ENCODE results near the gene MINDY4B.

GRCh38 chr3:150898046-150898754 lies 7.0 kb downstream of the MINDY4B start:
- no peak for TF ChIP-seq MAX (IDR thresholded peaks at IDR 0.05)
- TF ChIP-seq POLR2A (IDR thresholded peaks at IDR 0.05; ENCODE audit: control extremely low read depth in 1 of 2, low read depth in 2 of 2, low read length in 2 of 2): no peak
- TF ChIP-seq SP1 (IDR thresholded peaks at IDR 0.05; ENCODE audit: low read depth, low read length): no peak
- no peak for TF ChIP-seq CTCF (IDR thresholded peaks at IDR 0.05; ENCODE audit: control extremely low read depth in 1 of 3, insufficient read depth in 1 of 3, low read depth in 1 of 3, low read length in 3 of 3)
- no peak for TF ChIP-seq EP300 (IDR thresholded peaks at IDR 0.05; ENCODE audit: borderline replicate concordance in 1 of 2, low read depth in 2 of 2, low read length in 2 of 2)
- TF ChIP-seq ZNF274 (IDR thresholded peaks at IDR 0.05; ENCODE audit: borderline replicate concordance, extremely low read depth, low read length): no peak
- TF ChIP-seq TAF1 (IDR thresholded peaks at IDR 0.05; ENCODE audit: low read depth, low read length): no peak
- TF ChIP-seq RXRA (IDR thresholded peaks at IDR 0.05; ENCODE audit: insufficient read depth, low read depth, low read length): no peak
- no peak for TF ChIP-seq NRF1 (IDR thresholded peaks at IDR 0.05; ENCODE audit: low read depth, low read length)
- TF ChIP-seq HDAC2 (IDR thresholded peaks at IDR 0.05; ENCODE audit: borderline replicate concordance in 1 of 2, low read depth in 2 of 2, low read length in 2 of 2): no peak
- TF ChIP-seq JUN (IDR thresholded peaks at IDR 0.05; ENCODE audit: low read depth, low read length): no peak
- TF ChIP-seq NANOG (IDR thresholded peaks at IDR 0.05; ENCODE audit: insufficient read depth, low read depth, low read length, poor library complexity, severe bottlenecking): no peak
- no peak for TF ChIP-seq EZH2 (IDR thresholded peaks at IDR 0.05; ENCODE audit: low read depth, low read length, severe bottlenecking)

All from H1 (cell line).